ENCODE results near the gene STRIT1. TPM values are rescaled to one million over a fixed set of nuclear protein-coding genes. Genes with fewer than 3 reads are reported as not detected.

Gene STRIT1
- polyA plus RNA-seq, 2 of the 4 experiments (the other 2 are of a cell fraction), result not detected

DNA sequence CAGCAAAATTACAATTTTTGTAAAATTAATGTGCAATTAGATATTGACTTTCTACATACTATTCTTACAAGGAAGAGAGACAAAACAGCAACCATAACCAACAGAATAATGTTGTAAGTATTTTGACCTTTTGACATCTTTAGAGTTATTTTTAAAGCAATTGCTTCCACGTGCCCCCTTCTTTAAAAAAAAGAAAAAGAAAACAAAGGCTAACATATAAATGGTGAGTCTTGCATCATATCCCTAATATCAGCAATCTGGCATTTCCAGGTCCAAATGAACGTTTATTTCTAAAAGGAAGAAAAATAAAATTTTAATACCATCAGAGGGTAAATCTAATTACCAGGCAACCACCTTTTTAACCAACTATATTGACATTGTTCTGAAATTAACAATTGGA is 19.3 kb upstream of the STRIT1 start:
- Histone ChIP-seq H3K4me3 (no peak overlapping the region), H3K9me3 (no peaks in the 10 kb centered on the region), H3K4me2 (no peak overlapping the region), H3K27ac (no peak overlapping the region), H3K4me1 (no peaks in the 10 kb centered on the region)
- TF ChIP-seq EP300 (IDR thresholded peaks at IDR 0.05), result no peak
- ChIA-PET CTCF (no interaction called here), POLR2A (no interaction called here)
- DNase-seq (ENCODE audit: low read depth in 1 of 2, low spot score in 1 of 2) (no peak), FAIRE-seq (no peak), ATAC-seq (no peak)
- WGBS (ENCODE audit: missing lambda C conversion rate), result 16% methylated on average over 2 of the region's 2 CpGs

DNA sequence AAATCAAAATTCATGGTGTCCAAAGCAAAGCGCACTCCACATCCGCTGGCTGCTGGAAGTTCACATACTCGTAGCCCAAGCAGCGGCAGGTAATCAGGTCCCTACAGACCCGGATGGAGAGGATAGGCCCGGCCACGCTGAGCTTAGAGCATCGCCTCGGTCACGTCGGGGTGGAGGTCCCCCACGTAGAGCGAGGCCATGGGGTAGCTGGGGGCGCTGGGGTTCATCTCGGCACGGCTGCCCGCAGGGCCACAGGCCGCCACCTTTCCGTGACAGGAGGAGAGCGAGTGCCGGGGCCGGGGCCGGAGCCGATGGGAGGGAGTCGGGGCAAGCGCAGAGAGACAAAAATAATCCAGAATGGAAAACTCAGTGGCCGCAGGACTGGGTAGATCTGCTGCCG is 16.1 kb upstream of the STRIT1 start:
- TF ChIP-seq FOXS1 (CRISPR knock-in tag; IDR thresholded peaks at IDR 0.05) (no peak), HEYL (CRISPR knock-in tag; IDR thresholded peaks at IDR 0.05) (no peak), POLR2A (IDR thresholded peaks at IDR 0.05; ENCODE audit: low read length) (no peak)
- H3K4me3 ChIP-seq, result no peak overlapping the region

DNA sequence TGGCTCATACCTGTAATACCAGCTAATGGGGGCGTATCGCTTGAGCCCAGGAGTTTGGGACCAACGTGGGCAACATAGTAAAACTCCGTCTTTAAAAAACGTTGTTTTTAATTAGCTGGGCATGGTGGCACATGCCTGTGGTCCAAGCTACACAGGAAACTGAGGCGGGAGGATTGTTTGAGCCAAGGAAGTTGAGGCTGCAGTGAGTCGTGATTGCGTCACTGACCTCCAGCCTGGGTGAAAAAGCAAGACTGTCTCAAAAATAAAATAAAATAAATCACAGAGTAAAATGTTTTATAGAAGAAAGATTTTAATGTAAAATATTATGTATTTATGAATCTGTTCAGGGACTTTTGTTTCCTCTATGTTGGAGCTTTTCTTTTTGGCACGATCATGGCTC is 15.3 kb upstream of the STRIT1 start:
- no peak overlapping the region for H3K4me2 ChIP-seq
- TF ChIP-seq RCOR1 (IDR thresholded peaks at IDR 0.05; ENCODE audit: low read depth, low read length), result no peak
- TF ChIP-seq, protein P1, sequence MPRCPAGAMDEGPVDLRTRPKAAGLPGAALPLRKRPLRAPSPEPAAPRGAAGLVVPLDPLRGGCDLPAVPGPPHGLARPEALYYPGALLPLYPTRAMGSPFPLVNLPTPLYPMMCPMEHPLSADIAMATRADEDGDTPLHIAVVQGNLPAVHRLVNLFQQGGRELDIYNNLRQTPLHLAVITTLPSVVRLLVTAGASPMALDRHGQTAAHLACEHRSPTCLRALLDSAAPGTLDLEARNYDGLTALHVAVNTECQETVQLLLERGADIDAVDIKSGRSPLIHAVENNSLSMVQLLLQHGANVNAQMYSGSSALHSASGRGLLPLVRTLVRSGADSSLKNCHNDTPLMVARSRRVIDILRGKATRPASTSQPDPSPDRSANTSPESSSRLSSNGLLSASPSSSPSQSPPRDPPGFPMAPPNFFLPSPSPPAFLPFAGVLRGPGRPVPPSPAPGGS (IDR thresholded peaks at IDR 0.05), result no peak
- TF ChIP-seq, protein P2, sequence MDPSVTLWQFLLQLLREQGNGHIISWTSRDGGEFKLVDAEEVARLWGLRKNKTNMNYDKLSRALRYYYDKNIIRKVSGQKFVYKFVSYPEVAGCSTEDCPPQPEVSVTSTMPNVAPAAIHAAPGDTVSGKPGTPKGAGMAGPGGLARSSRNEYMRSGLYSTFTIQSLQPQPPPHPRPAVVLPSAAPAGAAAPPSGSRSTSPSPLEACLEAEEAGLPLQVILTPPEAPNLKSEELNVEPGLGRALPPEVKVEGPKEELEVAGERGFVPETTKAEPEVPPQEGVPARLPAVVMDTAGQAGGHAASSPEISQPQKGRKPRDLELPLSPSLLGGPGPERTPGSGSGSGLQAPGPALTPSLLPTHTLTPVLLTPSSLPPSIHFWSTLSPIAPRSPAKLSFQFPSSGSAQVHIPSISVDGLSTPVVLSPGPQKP (IDR thresholded peaks at IDR 0.05; ENCODE audit: low read depth, low read length), result no peak
- TF ChIP-seq HOXB13 (CRISPR knock-in tag; IDR thresholded peaks at IDR 0.05; ENCODE audit: low read depth), result no peak
- TF ChIP-seq, protein P3, sequence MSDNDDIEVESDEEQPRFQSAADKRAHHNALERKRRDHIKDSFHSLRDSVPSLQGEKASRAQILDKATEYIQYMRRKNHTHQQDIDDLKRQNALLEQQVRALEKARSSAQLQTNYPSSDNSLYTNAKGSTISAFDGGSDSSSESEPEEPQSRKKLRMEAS (IDR thresholded peaks at IDR 0.05), result no peak
- TF ChIP-seq, protein P4, sequence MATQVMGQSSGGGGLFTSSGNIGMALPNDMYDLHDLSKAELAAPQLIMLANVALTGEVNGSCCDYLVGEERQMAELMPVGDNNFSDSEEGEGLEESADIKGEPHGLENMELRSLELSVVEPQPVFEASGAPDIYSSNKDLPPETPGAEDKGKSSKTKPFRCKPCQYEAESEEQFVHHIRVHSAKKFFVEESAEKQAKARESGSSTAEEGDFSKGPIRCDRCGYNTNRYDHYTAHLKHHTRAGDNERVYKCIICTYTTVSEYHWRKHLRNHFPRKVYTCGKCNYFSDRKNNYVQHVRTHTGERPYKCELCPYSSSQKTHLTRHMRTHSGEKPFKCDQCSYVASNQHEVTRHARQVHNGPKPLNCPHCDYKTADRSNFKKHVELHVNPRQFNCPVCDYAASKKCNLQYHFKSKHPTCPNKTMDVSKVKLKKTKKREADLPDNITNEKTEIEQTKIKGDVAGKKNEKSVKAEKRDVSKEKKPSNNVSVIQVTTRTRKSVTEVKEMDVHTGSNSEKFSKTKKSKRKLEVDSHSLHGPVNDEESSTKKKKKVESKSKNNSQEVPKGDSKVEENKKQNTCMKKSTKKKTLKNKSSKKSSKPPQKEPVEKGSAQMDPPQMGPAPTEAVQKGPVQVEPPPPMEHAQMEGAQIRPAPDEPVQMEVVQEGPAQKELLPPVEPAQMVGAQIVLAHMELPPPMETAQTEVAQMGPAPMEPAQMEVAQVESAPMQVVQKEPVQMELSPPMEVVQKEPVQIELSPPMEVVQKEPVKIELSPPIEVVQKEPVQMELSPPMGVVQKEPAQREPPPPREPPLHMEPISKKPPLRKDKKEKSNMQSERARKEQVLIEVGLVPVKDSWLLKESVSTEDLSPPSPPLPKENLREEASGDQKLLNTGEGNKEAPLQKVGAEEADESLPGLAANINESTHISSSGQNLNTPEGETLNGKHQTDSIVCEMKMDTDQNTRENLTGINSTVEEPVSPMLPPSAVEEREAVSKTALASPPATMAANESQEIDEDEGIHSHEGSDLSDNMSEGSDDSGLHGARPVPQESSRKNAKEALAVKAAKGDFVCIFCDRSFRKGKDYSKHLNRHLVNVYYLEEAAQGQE (IDR thresholded peaks at IDR 0.05), result no peak
- no peak for TF ChIP-seq ESRRA (IDR thresholded peaks at IDR 0.05; ENCODE audit: borderline replicate concordance, low read length)
- TF ChIP-seq MYC (IDR thresholded peaks at IDR 0.05; ENCODE audit: borderline replicate concordance, low read length), result no peak
- no peak for TF ChIP-seq CBX2 (IDR thresholded peaks at IDR 0.05; ENCODE audit: borderline replicate concordance, low read depth)
- TF ChIP-seq HOXB5 (CRISPR knock-in tag; IDR thresholded peaks at IDR 0.05), result no peak
- no peak for TF ChIP-seq TFCP2L1 (CRISPR knock-in tag; IDR thresholded peaks at IDR 0.05)
- no peak for TF ChIP-seq HDAC2 (IDR thresholded peaks at IDR 0.05)
- no peak for TF ChIP-seq EHF (CRISPR knock-in tag; IDR thresholded peaks at IDR 0.05)
- TF ChIP-seq HOXA7 (CRISPR knock-in tag; IDR thresholded peaks at IDR 0.05), result no peak
- TF ChIP-seq MAFK (IDR thresholded peaks at IDR 0.05; ENCODE audit: partially characterized antibody), result no peak
- TF ChIP-seq FOSL2 (IDR thresholded peaks at IDR 0.05), result no peak
- TF ChIP-seq FOSL2 (CRISPR knock-in tag; IDR thresholded peaks at IDR 0.05), result no peak
- TF ChIP-seq, protein P5, sequence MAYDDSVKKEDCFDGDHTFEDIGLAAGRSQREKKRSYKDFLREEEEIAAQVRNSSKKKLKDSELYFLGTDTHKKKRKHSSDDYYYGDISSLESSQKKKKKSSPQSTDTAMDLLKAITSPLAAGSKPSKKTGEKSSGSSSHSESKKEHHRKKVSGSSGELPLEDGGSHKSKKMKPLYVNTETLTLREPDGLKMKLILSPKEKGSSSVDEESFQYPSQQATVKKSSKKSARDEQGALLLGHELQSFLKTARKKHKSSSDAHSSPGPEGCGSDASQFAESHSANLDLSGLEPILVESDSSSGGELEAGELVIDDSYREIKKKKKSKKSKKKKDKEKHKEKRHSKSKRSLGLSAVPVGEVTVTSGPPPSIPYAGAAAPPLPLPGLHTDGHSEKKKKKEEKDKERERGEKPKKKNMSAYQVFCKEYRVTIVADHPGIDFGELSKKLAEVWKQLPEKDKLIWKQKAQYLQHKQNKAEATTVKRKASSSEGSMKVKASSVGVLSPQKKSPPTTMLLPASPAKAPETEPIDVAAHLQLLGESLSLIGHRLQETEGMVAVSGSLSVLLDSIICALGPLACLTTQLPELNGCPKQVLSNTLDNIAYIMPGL (CRISPR knock-in tag; IDR thresholded peaks at IDR 0.05; ENCODE audit: borderline replicate concordance), result no peak
- no peak for TF ChIP-seq CBX8 (IDR thresholded peaks at IDR 0.05)
- TF ChIP-seq, protein P6, sequence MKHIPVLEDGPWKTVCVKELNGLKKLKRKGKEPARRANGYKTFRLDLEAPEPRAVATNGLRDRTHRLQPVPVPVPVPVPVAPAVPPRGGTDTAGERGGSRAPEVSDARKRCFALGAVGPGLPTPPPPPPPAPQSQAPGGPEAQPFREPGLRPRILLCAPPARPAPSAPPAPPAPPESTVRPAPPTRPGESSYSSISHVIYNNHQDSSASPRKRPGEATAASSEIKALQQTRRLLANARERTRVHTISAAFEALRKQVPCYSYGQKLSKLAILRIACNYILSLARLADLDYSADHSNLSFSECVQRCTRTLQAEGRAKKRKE (CRISPR knock-in tag; IDR thresholded peaks at IDR 0.05; ENCODE audit: low read depth), result no peak
- POLR2A ChIA-PET, result no interaction called here
- H3K4me3 ChIP-seq, result no peak overlapping the region
- no peak overlapping the region for H3K27ac ChIP-seq
- CTCF ChIA-PET, result interaction anchor here (0.9 kb wide), 1 partner anchor 14 kb away, joined by 3 read pairs; no protein-coding TSS in a partner anchor
- FAIRE-seq (no peak), DNase-seq (ENCODE audit: low read depth in 1 of 2, low spot score in 1 of 2) (no peak), ATAC-seq (no peak)
- no peaks in the 10 kb centered on the region for H3K4me1 ChIP-seq
- no peaks in the 10 kb centered on the region for H3K9me3 ChIP-seq
- WGBS (ENCODE audit: missing lambda C conversion rate), result 60% methylated on average over 9 of the region's 9 CpGs

More for the DNA sequence above, 16.1 kb upstream of the STRIT1 start:
- POLR2A ChIA-PET, result no interaction called here
- WGBS (ENCODE audit: missing lambda C conversion rate), result 83% methylated on average over 27 of the region's 28 CpGs
- DNase-seq (ENCODE audit: low read depth in 1 of 2, low spot score in 1 of 2), result no peak
- Histone ChIP-seq H3K9me3 (no peaks in the 10 kb centered on the region), H3K4me1 (no peaks in the 10 kb centered on the region), H3K27ac (no peak overlapping the region), H3K4me2 (no peak overlapping the region)
- FAIRE-seq, result no peak
- ATAC-seq, result no peak
- CTCF ChIA-PET, result no interaction called here
